Mesenchymal stem cell (in vitro differentiated cells and primary cell): ENCODE results near the gene HCK.

Experiments used
- DNase-seq: peaks from one replicate; pipeline ENCODE4 v3.0.0-alpha.2; 2013
- H2AFZ ChIP-seq: one replicate; pipeline ENCODE4 v1.6.1; 2013; ENCODE audit warnings: low read depth, mild to moderate bottlenecking, control low read depth, inconsistent platforms, low read length, moderate library complexity
- H2AK5ac ChIP-seq: 2 replicates; pipeline ENCODE4 v1.6.1; 2013; ENCODE audit warnings: low read length, moderate library complexity, mild to moderate bottlenecking, inconsistent platforms; ENCODE audit not compliant: severe bottlenecking
- H2BK120ac ChIP-seq: one replicate; pipeline ENCODE4 v1.6.1; 2013; ENCODE audit warnings: low read depth, mild to moderate bottlenecking, inconsistent platforms, low read length, moderate library complexity
- H2BK12ac ChIP-seq, 2 experiments: one replicate each; pipeline ENCODE4 v1.6.1; 2013; ENCODE audit warnings: inconsistent platforms in 2 of 2, low read length in 2 of 2, mild to moderate bottlenecking in 2 of 2, moderate library complexity in 2 of 2, control low read depth in 1 of 2
- H2BK15ac ChIP-seq: one replicate; pipeline ENCODE4 v1.6.1; 2013; ENCODE audit warnings: mild to moderate bottlenecking, low read depth, inconsistent platforms; ENCODE audit not compliant: poor library complexity, severe bottlenecking
- H2BK5ac ChIP-seq: 2 replicates; pipeline ENCODE4 v1.6.1; 2013; ENCODE audit warnings: low read depth, mild to moderate bottlenecking, low read length, control low read depth, inconsistent platforms; ENCODE audit not compliant: poor library complexity, severe bottlenecking
- H3K14ac ChIP-seq, 2 experiments: one replicate each; pipeline ENCODE4 v1.6.1; 2013; ENCODE audit warnings: inconsistent platforms in 2 of 2, low read length in 2 of 2, control low read depth in 1 of 2, mild to moderate bottlenecking in 1 of 2, moderate library complexity in 1 of 2
- H3K18ac ChIP-seq, 2 experiments: one replicate each; pipeline ENCODE4 v1.6.1; 2013; ENCODE audit warnings: inconsistent platforms in 2 of 2, low read length in 2 of 2, control low read depth in 1 of 2, low read depth in 1 of 2, mild to moderate bottlenecking in 1 of 2
- H3K23ac ChIP-seq, 2 experiments: one replicate each; pipeline ENCODE4 v1.6.1; 2013; ENCODE audit warnings: inconsistent platforms in 2 of 2, low read length in 2 of 2, mild to moderate bottlenecking in 2 of 2, moderate library complexity in 2 of 2, control low read depth in 1 of 2
- H3K27ac ChIP-seq: 2 replicates; pipeline ENCODE4 v1.5.1; 2013; ENCODE audit warnings: mild to moderate bottlenecking, moderate library complexity, low read length, control low read depth, inconsistent platforms; ENCODE audit not compliant: poor library complexity, severe bottlenecking
- H3K27me3 ChIP-seq, 2 experiments: 2 replicates each; pipeline versions ENCODE4 v1.6.1 to v1.7.0; 2013; ENCODE audit warnings: low read length in 2 of 2, mild to moderate bottlenecking in 2 of 2, moderate library complexity in 2 of 2, control low read depth in 1 of 2, inconsistent platforms in 1 of 2; ENCODE audit not compliant: control insufficient read depth in 1 of 2, insufficient read depth in 1 of 2
- H3K36me3 ChIP-seq, 2 experiments: 2 replicates each; pipeline versions ENCODE4 v1.6.1 to v1.7.0; 2013; ENCODE audit warnings: low read length in 2 of 2, control low read depth in 1 of 2, inconsistent platforms in 1 of 2, low read depth in 1 of 2, mild to moderate bottlenecking in 1 of 2; ENCODE audit not compliant: insufficient read depth in 2 of 2, control insufficient read depth in 1 of 2
- H3K4ac ChIP-seq, 2 experiments: one replicate each; pipeline ENCODE4 v1.6.1; 2013; ENCODE audit warnings: inconsistent platforms in 2 of 2, low read length in 2 of 2, mild to moderate bottlenecking in 2 of 2, moderate library complexity in 2 of 2, control low read depth in 1 of 2, low read depth in 1 of 2
- H3K4me1 ChIP-seq: 2 replicates; pipeline ENCODE4 v1.6.1; 2013; ENCODE audit warnings: low read depth, low read length, control low read depth; ENCODE audit not compliant: control insufficient read depth, insufficient read depth
- H3K4me2 ChIP-seq: 2 replicates; pipeline ENCODE4 v1.6.1; 2013; ENCODE audit warnings: low read length, mild to moderate bottlenecking, inconsistent platforms; ENCODE audit not compliant: poor library complexity, severe bottlenecking
- H3K4me3 ChIP-seq, 2 experiments: 2 replicates each; pipeline versions ENCODE4 v1.5.1 to v1.7.0; 2013; ENCODE audit warnings: low read length in 2 of 2, mild to moderate bottlenecking in 2 of 2, control low read depth in 1 of 2, low read depth in 1 of 2; ENCODE audit not compliant: insufficient read depth in 1 of 2
- H3K79me1 ChIP-seq: replicated peaks from 2 replicates; pipeline ENCODE4 v1.6.1; 2013; ENCODE audit warnings: mild to moderate bottlenecking, control low read depth, low read length, inconsistent platforms; ENCODE audit not compliant: poor library complexity, severe bottlenecking
- H3K9ac ChIP-seq: 2 replicates; pipeline ENCODE4 v1.7.0; 2013; ENCODE audit warnings: mild to moderate bottlenecking, low read length, moderate library complexity
- H3K9me3 ChIP-seq: 2 replicates; pipeline ENCODE4 v1.7.0; 2013; ENCODE audit warnings: mild to moderate bottlenecking, low read length; ENCODE audit not compliant: control insufficient read depth
- H4K8ac ChIP-seq: one replicate; pipeline ENCODE4 v1.6.1; 2013; ENCODE audit warnings: inconsistent platforms, mild to moderate bottlenecking, low read length, moderate library complexity
- H4K91ac ChIP-seq: one replicate; pipeline ENCODE4 v1.6.1; 2013; ENCODE audit warnings: mild to moderate bottlenecking, low read length, inconsistent platforms
- WGBS: methylation state at CpG from one replicate; pipeline ENCODE4 v1.1.7; 2013; ENCODE audit warnings: mixed read lengths; 5-methylcytosine and 5-hydroxymethylcytosine counted together

The HCK gene

GRCh38 chr20:32139947-32140346 is 87.9 kb downstream of the HCK start:
- no peak overlapping the region for H2AK5ac ChIP-seq
- no peak overlapping the region for H3K23ac ChIP-seq
- H3K4ac ChIP-seq, result no peak overlapping the region
- peaks cover 52% of the 10 kb centered on the region for H3K79me1 ChIP-seq
- H3K18ac ChIP-seq, result no peak overlapping the region
- peaks cover 3% of the 10 kb centered on the region for H3K4me1 ChIP-seq
- over 99% methylated on average over 3 of the region's 3 CpGs for WGBS
- H3K9me3 ChIP-seq, result no peaks in the 10 kb centered on the region
- no peak overlapping the region for H3K27ac ChIP-seq
- no peak overlapping the region for H4K91ac ChIP-seq
- no peak overlapping the region for H2BK120ac ChIP-seq
- no peaks in the 10 kb centered on the region for H3K27me3 ChIP-seq
- no peak overlapping the region for H3K14ac ChIP-seq
- H2BK12ac ChIP-seq, result no peak overlapping the region
- H3K36me3 ChIP-seq, result peaks cover 77 to 93% of the 10 kb centered on the region in 2 experiments
- no peak overlapping the region for H3K4me3 ChIP-seq
- no peak overlapping the region for H2AFZ ChIP-seq
- no peak overlapping the region for H3K9ac ChIP-seq
- DNase-seq, result no peak
- H2BK15ac ChIP-seq, result no peak overlapping the region
- H4K8ac ChIP-seq, result no peak overlapping the region
- H2BK5ac ChIP-seq, result no peak overlapping the region
- no peak overlapping the region for H3K4me2 ChIP-seq

GRCh38 chr20:32140603-32141002 is 88.6 kb downstream of the HCK start:
- Histone ChIP-seq H2AFZ (no peak overlapping the region), H3K9me3 (no peaks in the 10 kb centered on the region), H2BK120ac (no peak overlapping the region), H3K27ac (no peak overlapping the region), H3K4me2 (no peak overlapping the region), H2BK15ac (no peak overlapping the region), H3K9ac (no peak overlapping the region), H3K4me1 (peaks cover 2% of the 10 kb centered on the region), H3K18ac (no peak overlapping the region), H2BK12ac (no peak overlapping the region), H2BK5ac (no peak overlapping the region), H3K36me3 (peaks cover 83 to 97% of the 10 kb centered on the region in 2 experiments), H3K4me3 (no peak overlapping the region), H3K4ac (no peak overlapping the region), H3K14ac (no peak overlapping the region), H3K27me3 (no peaks in the 10 kb centered on the region), H3K23ac (no peak overlapping the region), H3K79me1 (peaks cover 56% of the 10 kb centered on the region), H4K8ac (no peak overlapping the region), H2AK5ac (no peak overlapping the region), H4K91ac (no peak overlapping the region)
- DNase-seq, result no peak
- 90% methylated on average over 4 of the region's 4 CpGs for WGBS

- H3K14ac ChIP-seq, result no peak overlapping the region
- H3K79me1 ChIP-seq, result peaks cover 57% of the 10 kb centered on the region
- H2BK5ac ChIP-seq, result no peak overlapping the region
- H3K4me2 ChIP-seq, result no peak overlapping the region
- no peak overlapping the region for H4K8ac ChIP-seq
- no peaks in the 10 kb centered on the region for H3K9me3 ChIP-seq
- H2AK5ac ChIP-seq, result no peak overlapping the region
- H2BK120ac ChIP-seq, result no peak overlapping the region
- H3K23ac ChIP-seq, result no peak overlapping the region
- 98% methylated on average over 21 of the region's 21 CpGs for WGBS
- H2BK15ac ChIP-seq, result no peak overlapping the region
- peaks cover 90 to 97% of the 10 kb centered on the region in 2 experiments for H3K36me3 ChIP-seq
- H3K4me1 ChIP-seq, result peaks cover 2% of the 10 kb centered on the region
- H3K4me3 ChIP-seq, result no peak overlapping the region
- no peak overlapping the region for H4K91ac ChIP-seq
- DNase-seq, result no peak
- H2BK12ac ChIP-seq, result no peak overlapping the region
- no peak overlapping the region for H3K4ac ChIP-seq
- H3K9ac ChIP-seq, result no peak overlapping the region
- no peak overlapping the region for H3K18ac ChIP-seq
- H2AFZ ChIP-seq, result no peak overlapping the region
- no peaks in the 10 kb centered on the region for H3K27me3 ChIP-seq
- no peak overlapping the region for H3K27ac ChIP-seq
Measured at GRCh38 chr20:32141465-32141980, 89.5 kb downstream of the HCK start.

GRCh38 chr20:32142088-32142487 is 90.0 kb downstream of the HCK start:
- no peak for DNase-seq
- H3K23ac ChIP-seq, result no peak overlapping the region
- H3K36me3 ChIP-seq, result peaks cover 91 to 97% of the 10 kb centered on the region in 2 experiments
- H3K27me3 ChIP-seq, result no peaks in the 10 kb centered on the region
- 97% methylated on average over 4 of the region's 5 CpGs for WGBS
- no peak overlapping the region for H3K18ac ChIP-seq
- no peak overlapping the region for H4K8ac ChIP-seq
- H2BK120ac ChIP-seq, result no peak overlapping the region
- no peak overlapping the region for H3K4me2 ChIP-seq
- no peak overlapping the region for H3K9ac ChIP-seq
- H3K4ac ChIP-seq, result no peak overlapping the region
- no peak overlapping the region for H2BK15ac ChIP-seq
- no peak overlapping the region for H4K91ac ChIP-seq
- no peak overlapping the region for H3K4me3 ChIP-seq
- H3K4me1 ChIP-seq, result peaks cover 2% of the 10 kb centered on the region
- no peak overlapping the region for H3K14ac ChIP-seq
- H3K9me3 ChIP-seq, result no peaks in the 10 kb centered on the region
- H2AK5ac ChIP-seq, result no peak overlapping the region
- H3K79me1 ChIP-seq, result peaks cover 53% of the 10 kb centered on the region
- H2AFZ ChIP-seq, result no peak overlapping the region
- H2BK5ac ChIP-seq, result no peak overlapping the region
- H2BK12ac ChIP-seq, result no peak overlapping the region
- no peak overlapping the region for H3K27ac ChIP-seq
